ENCODE measurements around the gene CLIP4. TPM values are rescaled to one million over a fixed set of nuclear protein-coding genes. Genes with fewer than 3 reads are reported as not detected.

Gene CLIP4
- 22.4 to 33.0 TPM (median 30.0 TPM) in 5 replicates for total RNA-seq (2022; extraction: Qiagen RNA extraction; ENCODE audit: low read depth)

GRCh38 chr2:29114946-29115609, at the start of gene CLIP4:
CLIP4 (plus strand) TSS chr2:29115415; CDS start chr2:29121389, 5,974 bp downstream.

GRCh38 chr2:29074411-29074810, 40.8 kb upstream of the CLIP4 start, which contains the start of gene PCARE:
PCARE (minus strand) TSS chr2:29074523; CDS start chr2:29074261, 262 bp downstream.

Other genes with a start within 250 kb of the CLIP4 start
- gene TRMT61B, start 245.1 kb upstream of the CLIP4 start, total RNA-seq (2022; extraction: Qiagen RNA extraction; ENCODE audit: low read depth), result 15.9 to 18.2 TPM (median 17.7 TPM) in 5 replicates
- 84.5 to 107 TPM (median 96.4 TPM) in 5 replicates for gene WDR43, start 220.7 kb upstream of the CLIP4 start, total RNA-seq (2022; extraction: Qiagen RNA extraction; ENCODE audit: low read depth)
- 0.12 to 0.33 TPM (median 0.15 TPM) in 5 replicates for gene TOGARAM2, start 134.1 kb upstream of the CLIP4 start, total RNA-seq (2022; extraction: Qiagen RNA extraction; ENCODE audit: low read depth)
- not detected in 5 replicates for gene PCARE, start 40.9 kb upstream of the CLIP4 start, total RNA-seq (2022; extraction: Qiagen RNA extraction; ENCODE audit: low read depth)